HepG2 (cell line): ENCODE results near the gene TSPAN3. TPM values are rescaled to one million over a fixed set of nuclear protein-coding genes. Genes with fewer than 3 reads are reported as not detected.

Experiments
- ADNP ChIP-seq: sonication (generic); formaldehyde crosslinking; IDR thresholded peaks from 2 replicates; pipeline ENCODE4 v1.4.0; 2020; ENCODE audit warnings: missing genetic modification reagents
- ATF2 ChIP-seq: sonication (generic); formaldehyde crosslinking; IDR thresholded peaks from 2 replicates; pipeline ENCODE4 v1.4.0; 2020; ENCODE audit warnings: missing genetic modification reagents
- BCL3 ChIP-seq: sonication (generic); formaldehyde crosslinking; IDR thresholded peaks from 2 replicates; pipeline ENCODE4 v1.5.1; 2020; ENCODE audit warnings: mild to moderate bottlenecking, missing genetic modification reagents, moderate library complexity
- DMAP1 ChIP-seq: IDR thresholded peaks from 2 replicates; pipeline ENCODE4 v1.6.1; 2016
- FOXA3 ChIP-seq: IDR thresholded peaks from 2 replicates; pipeline ENCODE4 v1.6.1; 2016; ENCODE audit warnings: missing genetic modification reagents, missing compliant biosample characterization
- FOXM1 ChIP-seq: sonication (generic); formaldehyde crosslinking; IDR thresholded peaks from 2 replicates; pipeline ENCODE4 v1.5.0; 2020; ENCODE audit warnings: missing genetic modification reagents
- IRF9 ChIP-seq: sonication (generic); formaldehyde crosslinking; IDR thresholded peaks from 2 replicates; pipeline ENCODE4 v1.8.0; 2022; ENCODE audit warnings: missing genetic modification reagents, mild to moderate bottlenecking, borderline replicate concordance
- IRX3 ChIP-seq: sonication (generic); formaldehyde crosslinking; IDR thresholded peaks from 2 replicates; pipeline ENCODE4 v1.8.1; 2023; ENCODE audit warnings: mild to moderate bottlenecking, low read depth, missing genetic modification reagents, borderline replicate concordance
- KLF6 ChIP-seq: IDR thresholded peaks from 2 replicates; pipeline ENCODE4 v1.8.0; 2016; ENCODE audit warnings: missing biosample characterization, missing genetic modification reagents
- KLF9 ChIP-seq: IDR thresholded peaks from 2 replicates; pipeline ENCODE4 v1.6.1; 2016; ENCODE audit warnings: low read depth
- MXD3 ChIP-seq: IDR thresholded peaks from 2 replicates; pipeline ENCODE4 v1.6.1; 2016; ENCODE audit warnings: mild to moderate bottlenecking, missing biosample characterization, missing genetic modification reagents
- SETDB1 ChIP-seq: sonication (generic); formaldehyde crosslinking; IDR thresholded peaks from 2 replicates; pipeline ENCODE4 v1.5.1; 2020; ENCODE audit warnings: missing genetic modification reagents, mild to moderate bottlenecking, borderline replicate concordance
- SNAPC5 ChIP-seq: sonication (generic); formaldehyde crosslinking; IDR thresholded peaks from 2 replicates; pipeline ENCODE4 v1.8.1; 2023; ENCODE audit warnings: mild to moderate bottlenecking, missing genetic modification reagents, borderline replicate concordance
- ZFP91 ChIP-seq: sonication (generic); formaldehyde crosslinking; IDR thresholded peaks from 2 replicates; pipeline ENCODE4 v1.9.0; 2022; ENCODE audit warnings: missing genetic modification reagents, mild to moderate bottlenecking, borderline replicate concordance
- ZMAT5 ChIP-seq: sonication (generic); formaldehyde crosslinking; IDR thresholded peaks from 2 replicates; pipeline ENCODE4 v1.5.0; 2020; ENCODE audit warnings: mild to moderate bottlenecking, low read depth, missing genetic modification reagents, borderline replicate concordance
- ZNF160 ChIP-seq: sonication (generic); formaldehyde crosslinking; IDR thresholded peaks from 2 replicates; pipeline ENCODE4 v1.8.0; 2022; ENCODE audit warnings: mild to moderate bottlenecking, inconsistent platforms, missing genetic modification reagents
- ZNF350 ChIP-seq: sonication (generic); formaldehyde crosslinking; IDR thresholded peaks from 2 replicates; pipeline ENCODE4 v1.4.0; 2020; ENCODE audit warnings: mild to moderate bottlenecking, low read depth, missing genetic modification reagents, borderline replicate concordance
- ZNF382 ChIP-seq: sonication (generic); formaldehyde crosslinking; IDR thresholded peaks from 2 replicates; pipeline ENCODE4 v1.5.0; 2020; ENCODE audit warnings: missing genetic modification reagents, mild to moderate bottlenecking, borderline replicate concordance
- ZNF607 ChIP-seq: sonication (generic); formaldehyde crosslinking; IDR thresholded peaks from 2 replicates; pipeline ENCODE4 v1.5.1; 2020; ENCODE audit warnings: missing genetic modification reagents, mild to moderate bottlenecking, borderline replicate concordance
- ZNF652 ChIP-seq: IDR thresholded peaks from 2 replicates; pipeline ENCODE4 v1.6.1; 2016; ENCODE audit warnings: low read depth, borderline replicate concordance
- polyA plus RNA-seq, 8 experiments: library from polyadenylated mRNA; depleted of rRNA in 3 of 8; stranded (reverse) in 7 of 8; unstranded in 1 of 8; fragments of >200 nt; fragmentation: Illumina TruSeq in 4 of 8; extraction: Trizol in 4 of 8; gene quantifications; 2 replicates each; pipeline versions ENCODE4 v1.2.1 to v1.2.3, GENCODE V29; 2011 to 2016; ENCODE audit warnings: low read depth in 4 of 8, missing spikeins in 1 of 8, mixed read lengths in 1 of 8; ENCODE audit not compliant: insufficient read depth in 1 of 8
- total RNA-seq, 5 experiments: library from RNA; depleted of rRNA; stranded (reverse); fragments of >200 nt; fragmentation: Illumina TruSeq; extraction: Trizol; gene quantifications; 2 replicates each; pipeline ENCODE4 v1.2.3, GENCODE V29; 2016; ENCODE audit warnings: low read depth in 1 of 5

The TSPAN3 gene
- total and polyA plus RNA-seq, 2 of the 13 experiments (the other 11 are each of a cell fraction or from before 2014, with no cell fraction given): 167 to 170 TPM

GRCh38 chr15:77032052-77032646, 38.8 kb downstream of the TSPAN3 start (continued):
- TF ChIP-seq ZNF652 (peak; percentile 70; the same call in 1 of the 2 replicates), ZNF607 (CRISPR knock-in tag) (0 out of 2 replicates have a peak, but pooled peaks have one; percentile 56), BCL3 (CRISPR knock-in tag) (no peak), SNAPC5 (CRISPR knock-in tag) (no peak), FOXA3 (peak; percentile 51), KLF9 (CRISPR knock-in tag) (no peak), KLF6 (CRISPR knock-in tag) (peak; percentile 74; the same call in 1 of the 2 replicates), SETDB1 (CRISPR knock-in tag) (no peak), ATF2 (CRISPR knock-in tag) (no peak; the same call in 1 of the 2 replicates), ZNF382 (CRISPR knock-in tag) (no peak), ZMAT5 (CRISPR knock-in tag) (no peak), ZFP91 (CRISPR knock-in tag) (peak; percentile 53; the same call in 1 of the 2 replicates), ZNF350 (CRISPR knock-in tag) (0 out of 2 replicates have a peak, but pooled peaks have one; percentile 23), FOXM1 (CRISPR knock-in tag) (no peak), MXD3 (CRISPR knock-in tag) (no peak), IRX3 (0 out of 2 replicates have a peak, but pooled peaks have one; percentile 49), IRF9 (no peak), ADNP (CRISPR knock-in tag) (no peak), DMAP1 (no peak), ZNF160 (CRISPR knock-in tag) (no peak)
